Uterus (tissue), 2 donors: Measurements from ENCODE around the gene ZBTB7C.

ENCODE experiments used
- POLR2A ChIP-seq, 2 donors: fragments of 450-650 bp; IDR thresholded peaks; one replicate each; pipeline ENCODE4 v1.6.1; 2016; ENCODE audit warnings: antibody characterized with exemption in 2 of 2, mild to moderate bottlenecking in 1 of 2, moderate library complexity in 1 of 2
- TF ChIP-seq, protein P1 (sequence below), 4 experiments: fragments of 200-600 bp in 2 of 4; fragments of 450-650 bp in 2 of 4; sonication (generic) in 2 of 4; IDR thresholded peaks; one replicate each; pipeline ENCODE4 v1.5.1; 2016 to 2019; ENCODE audit warnings: antibody characterized with exemption in 4 of 4, mild to moderate bottlenecking in 2 of 4, moderate library complexity in 1 of 4

DNA sequence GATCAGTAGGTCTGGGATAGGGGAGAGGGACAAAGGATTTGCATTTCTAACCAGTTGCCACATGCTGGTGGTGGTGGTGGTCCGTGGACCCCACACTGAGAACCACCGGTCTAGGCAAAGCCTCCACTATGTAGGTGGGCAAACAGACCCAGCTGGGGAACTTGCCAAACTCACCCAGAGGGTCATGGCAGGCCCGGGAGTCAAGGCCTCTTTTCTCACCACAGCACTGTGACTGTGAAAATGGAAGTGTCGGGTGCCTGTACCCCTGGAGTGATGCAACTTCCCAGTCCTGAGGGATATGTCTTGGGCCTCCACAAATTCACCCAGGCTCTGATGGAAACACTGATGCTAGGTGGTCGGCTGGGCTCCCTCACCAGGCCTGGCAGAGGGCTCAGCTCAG, 377.5 kb downstream of the ZBTB7C start:
- TF ChIP-seq, protein P1, sequence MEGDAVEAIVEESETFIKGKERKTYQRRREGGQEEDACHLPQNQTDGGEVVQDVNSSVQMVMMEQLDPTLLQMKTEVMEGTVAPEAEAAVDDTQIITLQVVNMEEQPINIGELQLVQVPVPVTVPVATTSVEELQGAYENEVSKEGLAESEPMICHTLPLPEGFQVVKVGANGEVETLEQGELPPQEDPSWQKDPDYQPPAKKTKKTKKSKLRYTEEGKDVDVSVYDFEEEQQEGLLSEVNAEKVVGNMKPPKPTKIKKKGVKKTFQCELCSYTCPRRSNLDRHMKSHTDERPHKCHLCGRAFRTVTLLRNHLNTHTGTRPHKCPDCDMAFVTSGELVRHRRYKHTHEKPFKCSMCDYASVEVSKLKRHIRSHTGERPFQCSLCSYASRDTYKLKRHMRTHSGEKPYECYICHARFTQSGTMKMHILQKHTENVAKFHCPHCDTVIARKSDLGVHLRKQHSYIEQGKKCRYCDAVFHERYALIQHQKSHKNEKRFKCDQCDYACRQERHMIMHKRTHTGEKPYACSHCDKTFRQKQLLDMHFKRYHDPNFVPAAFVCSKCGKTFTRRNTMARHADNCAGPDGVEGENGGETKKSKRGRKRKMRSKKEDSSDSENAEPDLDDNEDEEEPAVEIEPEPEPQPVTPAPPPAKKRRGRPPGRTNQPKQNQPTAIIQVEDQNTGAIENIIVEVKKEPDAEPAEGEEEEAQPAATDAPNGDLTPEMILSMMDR (IDR thresholded peaks at IDR 0.05), result no peak
- TF ChIP-seq POLR2A (IDR thresholded peaks at IDR 0.05), result no peak
